ENCODE data around the gene LCN15. TPM values are rescaled to one million over a fixed set of nuclear protein-coding genes. Genes with fewer than 3 reads are reported as not detected.

LCN15 gene
- total and polyA plus RNA-seq, 2 of the 13 experiments (the other 11 are each of a cell fraction or from before 2014, with no cell fraction given) = 1.3 to 53.7 TPM

DNA sequence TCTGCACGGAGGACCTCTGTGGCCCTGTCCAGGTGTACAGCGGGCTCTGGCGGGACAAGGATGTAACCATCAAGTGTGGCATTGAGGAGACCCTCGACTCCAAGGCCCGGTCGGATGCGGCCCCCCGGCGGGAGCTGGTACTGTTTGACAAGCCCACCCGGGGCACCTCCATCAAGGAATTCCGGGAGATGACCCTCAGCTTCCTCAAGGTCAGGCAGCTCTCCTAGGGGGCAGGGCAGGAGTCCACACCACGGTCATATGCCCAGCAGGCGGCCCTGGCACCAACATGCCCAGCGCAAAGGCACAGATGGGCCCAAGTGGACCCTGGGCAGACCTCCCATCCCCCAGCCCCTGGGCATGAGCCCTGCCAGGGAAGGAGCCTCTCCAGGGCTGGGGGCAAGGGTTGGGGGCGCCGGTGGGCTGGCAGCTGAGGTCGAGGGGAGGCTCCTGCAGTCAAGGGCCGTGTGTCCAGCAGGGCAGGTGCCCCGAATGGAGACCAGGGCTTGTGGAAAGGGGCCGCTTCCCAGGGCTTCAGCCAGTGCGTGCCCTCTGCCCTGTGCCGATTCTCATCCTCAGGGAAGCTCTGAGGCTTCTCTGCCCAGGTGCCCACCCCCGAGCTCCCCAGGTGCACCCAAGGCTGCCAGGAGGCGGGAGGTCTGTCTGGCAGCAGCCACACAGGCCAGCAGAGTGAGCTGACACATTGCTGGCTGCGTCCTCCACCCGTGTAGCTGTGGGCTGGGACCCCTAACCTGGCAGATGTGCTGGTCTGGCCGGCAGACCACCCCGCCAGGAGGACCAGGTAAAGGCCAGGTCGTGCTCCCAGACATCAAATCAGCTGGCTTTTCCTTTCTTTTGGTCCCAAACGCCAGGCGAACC lies 42.0 kb downstream of the LCN15 start (continued):
- no peak for TF ChIP-seq CBFB (CRISPR knock-in tag; IDR thresholded peaks at IDR 0.05)
- no peak for TF ChIP-seq FOXJ3 (CRISPR knock-in tag; IDR thresholded peaks at IDR 0.05; ENCODE audit: borderline replicate concordance)
- no peak for TF ChIP-seq RORA (CRISPR knock-in tag; IDR thresholded peaks at IDR 0.05)
- TF ChIP-seq TAF15 (IDR thresholded peaks at IDR 0.05; ENCODE audit: low read depth, low read length, poor library complexity, severe bottlenecking) = peak; percentile 31
- TF ChIP-seq ZNF619 (CRISPR knock-in tag; IDR thresholded peaks at IDR 0.05) = no peak
- no peak for TF ChIP-seq ZBTB42 (CRISPR knock-in tag; IDR thresholded peaks at IDR 0.05)
- TF ChIP-seq RBFOX2 (IDR thresholded peaks at IDR 0.05; ENCODE audit: low read depth, low read length) = peak; percentile 35
- no peak for TF ChIP-seq CBX5 (CRISPR knock-in tag; IDR thresholded peaks at IDR 0.05; ENCODE audit: borderline replicate concordance)
- no peak for TF ChIP-seq MED8 (CRISPR knock-in tag; IDR thresholded peaks at IDR 0.05; ENCODE audit: insufficient replicate concordance)
- TF ChIP-seq, protein P1, sequence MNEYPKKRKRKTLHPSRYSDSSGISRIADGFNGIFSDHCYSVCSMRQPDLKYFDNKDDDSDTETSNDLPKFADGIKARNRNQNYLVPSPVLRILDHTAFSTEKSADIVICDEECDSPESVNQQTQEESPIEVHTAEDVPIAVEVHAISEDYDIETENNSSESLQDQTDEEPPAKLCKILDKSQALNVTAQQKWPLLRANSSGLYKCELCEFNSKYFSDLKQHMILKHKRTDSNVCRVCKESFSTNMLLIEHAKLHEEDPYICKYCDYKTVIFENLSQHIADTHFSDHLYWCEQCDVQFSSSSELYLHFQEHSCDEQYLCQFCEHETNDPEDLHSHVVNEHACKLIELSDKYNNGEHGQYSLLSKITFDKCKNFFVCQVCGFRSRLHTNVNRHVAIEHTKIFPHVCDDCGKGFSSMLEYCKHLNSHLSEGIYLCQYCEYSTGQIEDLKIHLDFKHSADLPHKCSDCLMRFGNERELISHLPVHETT (CRISPR knock-in tag; conservative IDR thresholded peaks at IDR 0.05) = no peak
- TF ChIP-seq POLR2AphosphoS5 (IDR thresholded peaks at IDR 0.05; ENCODE audit: low read depth, low read length) = peak; percentile 37; the same call in 1 of the 2 replicates
- TF ChIP-seq, protein P2, sequence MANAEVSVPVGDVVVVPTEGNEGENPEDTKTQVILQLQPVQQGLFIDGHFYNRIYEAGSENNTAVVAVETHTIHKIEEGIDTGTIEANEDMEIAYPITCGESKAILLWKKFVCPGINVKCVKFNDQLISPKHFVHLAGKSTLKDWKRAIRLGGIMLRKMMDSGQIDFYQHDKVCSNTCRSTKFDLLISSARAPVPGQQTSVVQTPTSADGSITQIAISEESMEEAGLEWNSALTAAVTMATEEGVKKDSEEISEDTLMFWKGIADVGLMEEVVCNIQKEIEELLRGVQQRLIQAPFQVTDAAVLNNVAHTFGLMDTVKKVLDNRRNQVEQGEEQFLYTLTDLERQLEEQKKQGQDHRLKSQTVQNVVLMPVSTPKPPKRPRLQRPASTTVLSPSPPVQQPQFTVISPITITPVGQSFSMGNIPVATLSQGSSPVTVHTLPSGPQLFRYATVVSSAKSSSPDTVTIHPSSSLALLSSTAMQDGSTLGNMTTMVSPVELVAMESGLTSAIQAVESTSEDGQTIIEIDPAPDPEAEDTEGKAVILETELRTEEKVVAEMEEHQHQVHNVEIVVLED (CRISPR knock-in tag; IDR thresholded peaks at IDR 0.05; ENCODE audit: borderline replicate concordance) = no peak
- TF ChIP-seq, protein P3, sequence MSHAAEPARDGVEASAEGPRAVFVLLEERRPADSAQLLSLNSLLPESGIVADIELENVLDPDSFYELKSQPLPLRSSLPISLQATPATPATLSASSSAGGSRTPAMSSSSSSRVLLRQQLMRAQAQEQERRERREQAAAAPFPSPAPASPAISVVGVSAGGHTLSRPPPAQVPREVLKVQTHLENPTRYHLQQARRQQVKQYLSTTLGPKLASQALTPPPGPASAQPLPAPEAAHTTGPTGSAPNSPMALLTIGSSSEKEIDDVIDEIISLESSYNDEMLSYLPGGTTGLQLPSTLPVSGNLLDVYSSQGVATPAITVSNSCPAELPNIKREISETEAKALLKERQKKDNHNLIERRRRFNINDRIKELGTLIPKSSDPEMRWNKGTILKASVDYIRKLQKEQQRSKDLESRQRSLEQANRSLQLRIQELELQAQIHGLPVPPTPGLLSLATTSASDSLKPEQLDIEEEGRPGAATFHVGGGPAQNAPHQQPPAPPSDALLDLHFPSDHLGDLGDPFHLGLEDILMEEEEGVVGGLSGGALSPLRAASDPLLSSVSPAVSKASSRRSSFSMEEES (CRISPR knock-in tag; IDR thresholded peaks at IDR 0.05) = no peak
- TF ChIP-seq ZNF230 (CRISPR knock-in tag; IDR thresholded peaks at IDR 0.05) = no peak
- TF ChIP-seq HNF1A (IDR thresholded peaks at IDR 0.05; ENCODE audit: low read depth) = no peak
- no peak for TF ChIP-seq HNF1A (CRISPR knock-in tag; IDR thresholded peaks at IDR 0.05; ENCODE audit: borderline replicate concordance)
- TF ChIP-seq ZNF333 (CRISPR knock-in tag; IDR thresholded peaks at IDR 0.05; ENCODE audit: borderline replicate concordance) = 0 out of 2 replicates have a peak, but pooled peaks have one; percentile 16
- TF ChIP-seq ZNF44 (CRISPR knock-in tag; IDR thresholded peaks at IDR 0.05) = no peak
- TF ChIP-seq KLF16 (CRISPR knock-in tag; IDR thresholded peaks at IDR 0.05) = no peak
- no peak for TF ChIP-seq FIP1L1 (IDR thresholded peaks at IDR 0.05; ENCODE audit: borderline replicate concordance, insufficient read depth, low read depth, low read length)
